HG03159 (cell line): Measurements from ENCODE around the gene MNAT1.

Experiments
- ATAC-seq: cut with Tn5 transposase; IDR thresholded peaks from one replicate; pipeline ENCODE4 v1.9.1; 2021; ENCODE audit warnings: mild to moderate bottlenecking, moderate library complexity; ENCODE audit not compliant: unreplicated experiment

Gene MNAT1

GRCh38 chr14:60956632-60957031 lies 222.1 kb downstream of the MNAT1 start:
- no peak for ATAC-seq

GRCh38 chr14:60958146-60958545 lies 223.6 kb downstream of the MNAT1 start:
- no peak for ATAC-seq

GRCh38 chr14:60963761-60964160 lies 229.2 kb downstream of the MNAT1 start:
- ATAC-seq, result no peak

GRCh38 chr14:60964904-60965303 lies 230.3 kb downstream of the MNAT1 start:
- no peak for ATAC-seq

- no peak for ATAC-seq
Observed at GRCh38 chr14:60965402-60965801, 230.8 kb downstream of the MNAT1 start.

- no peak for ATAC-seq
Observed at GRCh38 chr14:60968099-60968498, 233.5 kb downstream of the MNAT1 start.

- ATAC-seq, result no peak
Observed at GRCh38 chr14:60968671-60969070, 234.1 kb downstream of the MNAT1 start.

- no peak for ATAC-seq
Observed at GRCh38 chr14:60970146-60970545, 235.6 kb downstream of the MNAT1 start.

- no peak for ATAC-seq
Observed at GRCh38 chr14:60971271-60971670, 236.7 kb downstream of the MNAT1 start.

GRCh38 chr14:60972295-60972694 lies 237.7 kb downstream of the MNAT1 start:
- ATAC-seq, result no peak

GRCh38 chr14:60973070-60973469 lies 238.5 kb downstream of the MNAT1 start:
- no peak for ATAC-seq

GRCh38 chr14:60974090-60974651 lies 239.6 kb downstream of the MNAT1 start:
- no peak for ATAC-seq

- no peak for ATAC-seq
Observed at GRCh38 chr14:60975551-60975950, 241.0 kb downstream of the MNAT1 start.

GRCh38 chr14:60977847-60978246 lies 243.3 kb downstream of the MNAT1 start:
- ATAC-seq, result no peak

GRCh38 chr14:60980811-60981632 lies 246.5 kb downstream of the MNAT1 start, which contains the start of the genes SLC38A6 and TRMT5:
TSS of gene SLC38A6 (plus strand) at chr14:60981245. CDS start at chr14:60981278, 33 bp downstream.
TSS of gene TRMT5 (minus strand) at chr14:60981079. CDS start at chr14:60980973, 106 bp downstream.
- peak; percentile 84 for ATAC-seq

GRCh38 chr14:60981633-60982455 lies 247.3 kb downstream of the MNAT1 start:
- ATAC-seq, result no peak

- no peak for ATAC-seq
Observed at GRCh38 chr14:60984196-60984595, 249.6 kb downstream of the MNAT1 start.

GRCh38 chr14:60986500-60986899 lies 251.9 kb downstream of the MNAT1 start:
- no peak for ATAC-seq

- ATAC-seq, result no peak
Observed at GRCh38 chr14:60989599-60989998, 255.0 kb downstream of the MNAT1 start.

- no peak for ATAC-seq
Observed at GRCh38 chr14:60998617-60999016, 264.1 kb downstream of the MNAT1 start.

- no peak for ATAC-seq
Observed at GRCh38 chr14:60999536-60999935, 265.0 kb downstream of the MNAT1 start.
